Stimulated activated CD4-positive, alpha-beta T cell treated with anti-CD3 and anti-CD28 coated beads, Interleukin-15, amount 100 ng/mL, for 1 hour (primary cell): ENCODE data around the gene IFNGR1.
"Not testable (repeated sequence)": the region's sequence is repeated elsewhere in the genome, so short reads cannot be mapped to it uniquely, and the experiment has no call there.

Source experiments
- DNase-seq, 2 donors: peaks; one replicate each; pipeline ENCODE4 v3.0.0-alpha.2; 2020; ENCODE audit warnings: low read depth in 1 of 2, low spot score in 1 of 2

IFNGR1 gene

DNA sequence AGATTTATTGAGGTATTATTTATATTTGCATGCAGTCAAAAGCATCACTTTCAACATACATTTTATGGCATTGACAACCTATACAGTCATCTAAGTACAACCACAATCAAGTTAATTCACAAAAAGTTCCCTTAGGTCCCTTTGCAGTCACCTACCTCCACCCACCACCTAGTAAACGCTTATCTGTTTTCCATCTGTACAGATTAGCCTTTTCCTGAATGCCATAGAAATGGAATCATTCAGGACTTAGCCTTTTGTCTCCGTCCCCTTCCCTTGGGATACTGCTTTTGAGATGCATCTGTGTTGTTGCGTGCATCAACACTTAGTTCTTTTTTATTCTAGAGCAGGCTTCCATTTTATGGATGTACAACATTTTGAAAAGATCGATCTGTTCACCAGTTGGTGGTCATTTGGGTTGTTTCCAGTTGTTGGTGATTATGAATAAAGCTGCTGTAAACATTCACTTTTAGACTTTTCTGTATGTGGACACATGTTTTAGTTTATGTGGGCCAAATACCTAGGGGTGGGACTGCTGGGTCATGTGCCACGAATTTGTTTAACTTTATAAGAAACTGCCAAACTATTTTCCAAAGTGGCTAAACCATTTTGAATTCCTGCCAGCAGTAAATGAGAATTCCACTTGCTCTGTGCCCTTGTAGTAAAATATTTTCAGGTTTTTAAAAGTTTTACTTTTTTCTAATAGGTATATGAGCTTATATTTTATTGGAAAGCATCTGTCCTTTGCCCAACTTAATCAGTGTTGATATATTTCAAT lies 17.6 kb upstream of the IFNGR1 start:
- DNase-seq, result no peak

DNA sequence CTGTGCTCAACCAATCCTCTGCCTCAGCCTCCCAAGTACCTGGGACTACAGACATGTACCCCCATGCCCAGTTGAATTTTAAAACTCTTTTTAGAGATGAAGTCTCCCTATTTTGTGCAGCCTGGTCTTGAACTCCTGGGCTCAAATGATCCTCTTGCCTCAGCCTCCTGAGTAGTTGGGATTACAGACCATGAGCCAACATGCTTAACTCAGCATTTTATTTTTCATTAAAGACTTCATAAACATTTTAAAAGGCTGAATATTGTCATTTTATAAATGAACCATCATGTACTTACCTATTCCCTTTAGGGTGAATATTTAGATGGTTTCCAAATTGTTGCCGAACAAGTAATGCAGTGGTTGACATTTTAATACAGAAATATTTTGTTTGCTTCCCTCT lies 16.5 kb upstream of the IFNGR1 start:
- no peak for DNase-seq

DNA sequence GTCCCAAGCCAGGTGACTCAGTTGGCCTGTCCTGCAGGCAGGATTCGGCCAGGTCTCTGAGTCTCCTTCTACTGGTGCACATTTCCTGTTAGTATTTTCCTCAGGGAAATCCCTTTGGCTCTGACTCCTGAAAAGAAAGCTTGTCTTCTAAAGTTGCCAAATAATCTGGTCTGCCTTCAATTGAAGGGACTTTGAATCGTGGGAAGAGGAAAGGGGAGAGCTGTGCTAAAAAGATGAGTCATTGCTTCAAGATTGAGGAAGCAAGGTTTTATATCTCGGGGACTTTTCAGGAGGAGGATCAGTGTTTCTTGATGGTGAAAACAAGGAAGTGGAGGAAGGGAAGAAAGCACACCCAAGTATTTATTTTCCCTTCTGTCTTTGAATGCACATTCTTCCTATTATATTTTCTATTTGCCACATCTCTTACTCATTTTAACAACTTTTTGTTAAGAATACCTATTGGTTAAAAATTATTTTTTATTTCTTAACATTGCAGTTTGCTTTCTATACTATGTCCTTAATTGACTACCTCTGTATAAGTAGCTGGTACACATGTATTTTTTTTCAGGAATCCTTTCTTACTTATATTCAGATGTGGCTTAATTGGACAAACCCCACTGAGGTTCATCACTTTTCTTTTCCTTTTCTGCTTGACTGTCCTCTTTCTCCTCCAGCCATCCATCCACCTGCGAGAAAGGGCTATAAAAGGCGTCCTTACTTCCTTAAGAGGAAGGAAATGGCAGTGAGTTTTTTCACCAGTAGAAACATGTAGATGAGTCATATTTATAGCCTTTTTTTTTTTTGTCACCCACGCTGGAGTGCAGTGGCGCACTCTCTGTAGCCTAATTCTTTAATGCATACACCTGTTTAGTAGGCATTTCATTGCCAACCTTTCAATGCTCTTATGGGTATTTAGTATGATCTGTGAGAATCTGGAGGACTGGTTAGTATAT lies 15.0 kb upstream of the IFNGR1 start:
- no peak for DNase-seq

GRCh38 chr6:137231895-137232294 lies 12.7 kb upstream of the IFNGR1 start:
- no peak for DNase-seq

DNA sequence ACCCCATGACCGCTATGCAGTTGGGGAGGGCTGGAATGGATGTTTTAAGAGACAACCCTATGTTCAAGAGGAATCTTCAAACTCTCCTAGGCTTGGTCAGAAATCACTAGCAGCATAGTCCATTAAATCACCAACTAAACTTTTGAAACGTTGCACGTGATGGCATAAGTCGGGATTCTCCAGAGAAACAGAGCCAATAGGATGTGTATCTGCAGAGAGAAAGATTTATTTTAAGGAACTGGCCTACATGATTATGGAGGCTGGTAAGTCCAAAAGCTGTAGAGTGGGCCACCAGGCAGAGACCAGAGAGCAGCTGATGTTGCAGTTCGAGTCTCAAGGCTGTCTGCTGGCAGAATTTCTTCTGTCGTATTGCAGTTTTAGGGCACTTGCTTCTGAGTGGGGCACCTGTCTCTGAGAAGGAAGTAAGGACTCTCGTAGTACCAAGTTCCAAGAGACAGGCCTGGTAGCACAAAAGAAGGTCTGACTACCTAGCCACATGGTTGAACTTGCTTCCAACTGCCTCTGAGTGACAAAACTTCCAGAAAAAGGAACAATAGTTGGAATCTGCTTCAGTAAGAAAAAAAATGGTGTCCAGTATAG lies 11.9 kb upstream of the IFNGR1 start:
- no peak for DNase-seq

GRCh38 chr6:137230547-137230946 lies 11.4 kb upstream of the IFNGR1 start:
- no peak for DNase-seq

DNA sequence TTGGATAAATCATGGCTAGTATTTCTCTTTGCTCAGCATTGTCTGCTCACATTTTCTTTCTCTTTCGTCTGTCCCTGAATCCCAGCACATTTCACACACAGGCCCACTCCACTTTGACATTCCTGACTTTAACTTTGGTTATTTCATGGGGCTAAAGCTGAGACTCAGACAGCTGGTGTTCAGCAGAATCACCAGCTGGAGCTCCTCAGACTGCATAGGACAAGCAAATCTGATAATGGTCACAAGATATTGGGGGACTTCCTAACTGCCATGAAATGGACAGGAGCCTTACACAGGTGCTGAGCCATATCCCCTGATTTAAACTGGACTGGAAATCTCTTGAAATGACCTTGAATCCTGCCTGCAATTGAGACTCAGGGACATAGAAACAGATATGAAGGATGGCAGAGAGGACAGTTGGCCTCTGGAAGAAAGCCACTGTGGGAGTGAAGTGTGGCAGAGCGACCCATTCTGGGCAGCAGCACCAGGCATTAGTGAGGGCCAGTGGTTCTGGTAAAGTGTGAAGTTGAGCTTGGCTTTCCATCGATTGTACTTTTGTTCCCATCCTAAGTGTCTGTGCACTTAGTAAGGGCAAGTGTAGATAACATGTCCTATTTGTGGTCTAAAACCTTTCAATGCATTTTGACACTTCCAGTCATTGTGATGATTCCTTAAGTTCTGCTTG lies 10.0 kb upstream of the IFNGR1 start:
- no peak for DNase-seq

DNA sequence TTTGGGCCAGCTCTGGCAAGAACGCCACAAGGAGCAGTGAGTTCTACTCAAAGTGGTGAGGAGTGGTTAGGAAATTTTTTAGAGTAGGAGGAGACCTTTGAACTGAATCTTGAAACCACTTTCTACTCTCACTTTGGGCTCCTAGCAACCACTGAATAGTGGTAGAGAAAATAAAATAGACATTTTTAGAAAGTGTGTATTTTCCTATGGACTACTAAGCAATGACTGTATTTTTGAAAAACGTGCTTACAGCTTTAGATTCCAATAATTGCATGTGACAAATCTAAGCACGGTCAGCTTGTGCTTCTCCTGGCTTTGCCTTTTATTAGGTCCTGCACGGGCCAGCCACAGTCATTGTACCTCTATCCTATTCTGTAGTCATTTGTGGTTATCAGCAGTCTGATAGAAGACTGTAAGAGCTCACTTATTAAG lies 8.7 kb upstream of the IFNGR1 start:
- no peak for DNase-seq

DNA sequence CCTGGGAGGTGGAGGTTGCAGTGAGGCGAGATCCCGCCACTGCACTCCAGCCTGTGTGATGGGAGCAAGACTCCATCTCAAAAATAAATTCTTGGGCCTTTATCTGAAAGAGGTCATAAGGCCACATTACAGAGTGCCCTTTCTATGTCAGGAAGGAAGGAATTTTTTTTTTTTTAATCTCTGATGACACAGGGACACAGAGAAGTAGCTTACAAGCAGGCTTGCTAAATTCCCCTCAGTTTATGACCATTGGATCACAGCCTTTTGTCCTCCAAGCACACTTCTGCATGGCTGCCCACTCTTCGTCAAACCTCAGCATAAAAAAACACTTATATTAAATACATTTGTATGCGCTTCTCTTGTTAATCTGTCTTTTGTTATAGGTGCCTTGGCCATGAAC lies 7.5 kb upstream of the IFNGR1 start:
- no peak for DNase-seq

GRCh38 chr6:137224799-137225198 lies 5.6 kb upstream of the IFNGR1 start:
- no peak for DNase-seq

GRCh38 chr6:137223370-137224131 lies 4.4 kb upstream of the IFNGR1 start:
- no peak for DNase-seq

DNA sequence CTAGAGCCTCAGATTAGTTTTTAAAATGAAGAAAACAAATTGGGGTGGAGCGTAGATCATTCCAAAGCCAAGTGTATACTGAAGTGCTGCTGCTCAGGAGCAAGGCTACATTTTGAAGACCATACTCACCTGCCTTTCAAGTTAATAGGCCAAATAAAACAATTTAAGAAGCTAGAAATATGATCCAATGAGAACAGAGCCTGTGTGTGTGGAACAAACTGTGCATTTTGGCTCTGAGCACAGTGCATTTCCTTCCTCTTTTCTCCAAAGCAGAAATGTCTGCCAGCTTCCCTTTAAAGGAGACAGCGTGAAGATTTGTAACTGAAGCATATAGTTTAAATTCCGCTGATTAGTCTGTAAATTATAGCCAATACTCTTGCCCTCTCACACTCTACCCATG lies 3.2 kb upstream of the IFNGR1 start:
- DNase-seq, result no peak

- DNase-seq, result no peak
These were observed 573 bp upstream of the IFNGR1 start for GRCh38 chr6:137219664-137220252.

GRCh38 chr6:137218473-137218916 lies 690 bp downstream of the IFNGR1 start:
- no peak for DNase-seq

- DNase-seq, result no peak
These were observed 1.2 kb downstream of the IFNGR1 start for GRCh38 chr6:137217801-137218472.

GRCh38 chr6:137216875-137217553 lies 2.2 kb downstream of the IFNGR1 start:
- no peak for DNase-seq

GRCh38 chr6:137216106-137216505 lies 3.1 kb downstream of the IFNGR1 start:
- no peak for DNase-seq

DNA sequence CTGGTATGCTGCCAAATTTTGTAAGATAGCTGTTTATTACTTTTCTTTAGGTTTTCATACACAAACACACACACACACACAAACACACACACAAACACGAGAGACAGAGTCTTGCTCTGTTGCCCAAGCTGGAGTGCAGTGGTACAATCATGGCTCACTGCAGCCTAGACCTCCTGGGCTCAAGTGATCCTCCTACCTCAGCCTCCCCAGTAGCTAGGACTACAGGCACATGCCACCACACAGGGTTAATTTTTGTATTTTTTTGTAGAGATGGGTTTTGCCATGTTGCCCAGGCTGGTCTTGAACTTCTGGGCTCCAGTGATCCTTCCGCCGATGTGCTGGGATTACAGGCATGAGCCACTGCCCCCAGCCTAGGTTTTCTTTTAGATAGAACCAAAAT lies 3.6 kb downstream of the IFNGR1 start:
- not testable (repeated sequence) for DNase-seq

GRCh38 chr6:137214931-137215330 lies 4.3 kb downstream of the IFNGR1 start:
- DNase-seq, result no peak
